ENCODE measurements around the gene MIGA1. TPM values are rescaled to one million over a fixed set of nuclear protein-coding genes. Genes with fewer than 3 reads are reported as not detected.

The MIGA1 gene
- total and polyA plus RNA-seq, 2 of the 13 experiments (the other 11 are each of a cell fraction or from before 2014, with no cell fraction given), result 3.8 to 6.6 TPM

DNA sequence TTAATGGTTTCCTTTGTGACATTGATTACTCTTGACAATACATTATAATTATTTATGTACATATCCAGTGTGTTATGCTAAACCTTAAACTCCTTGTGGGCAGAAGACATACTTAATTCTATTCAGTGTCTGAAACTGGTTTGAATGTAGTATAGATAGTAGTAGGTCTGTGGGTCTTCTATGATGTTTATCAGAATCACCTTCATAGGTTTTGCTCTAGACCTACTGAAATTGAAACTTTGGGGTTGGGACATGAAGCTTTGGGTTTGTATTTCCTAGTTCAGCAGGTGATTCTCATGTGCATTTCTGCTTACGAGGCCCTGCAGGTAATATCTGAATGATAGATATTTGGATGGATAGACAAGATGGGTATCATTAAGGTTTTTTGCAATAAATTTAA is 48.6 kb downstream of the MIGA1 start:
- DNase-seq (ENCODE audit: low spot score) (no peak), FAIRE-seq (no peak), ATAC-seq (no peak)
- Histone ChIP-seq H4K20me1 (ENCODE audit: insufficient read depth, low read length) (no peaks in the 10 kb centered on the region), H3K36me3 (replicated peaks in 1 of 2; ENCODE audit: control insufficient read depth in 1 of 2, insufficient read depth in 2 of 2, low read length in 2 of 2) (0 out of 5 replicates have a peak, but pooled peaks cover 0 to 6% of the 10 kb centered on the region in 2 experiments), H3K79me2 (ENCODE audit: insufficient read depth, low read length) (no peaks in the 10 kb centered on the region), H3K4me2 (ENCODE audit: low read depth, low read length) (no peak overlapping the region), H3K4me3 (replicated peaks in 1 of 3; ENCODE audit: insufficient read depth in 1 of 3, low read depth in 2 of 3, low read length in 3 of 3) (no peak overlapping the region), H2AFZ (ENCODE audit: low read length) (no peak overlapping the region), H3K27me3 (ENCODE audit: control insufficient read depth in 1 of 2, insufficient read depth in 2 of 2, low read length in 2 of 2) (no peaks in the 10 kb centered on the region), H3K4me1 (ENCODE audit: insufficient read depth, low read length) (no peaks in the 10 kb centered on the region), H3K9ac (ENCODE audit: insufficient read depth, low read depth, low read length) (no peak overlapping the region), H3K27ac (ENCODE audit: extremely low read length, insufficient read depth, low read length) (no peak overlapping the region), H3K9me3 (ENCODE audit: low read length) (no peaks in the 10 kb centered on the region)
- 96% methylated on average over 1 of the region's 1 CpG for WGBS (ENCODE audit: low lambda C conversion rate)
- POLR2A ChIA-PET, result no interaction called here
- TF ChIP-seq TARDBP (CRISPR knock-in tag; IDR thresholded peaks at IDR 0.05) (no peak), HCFC1 (IDR thresholded peaks at IDR 0.05; ENCODE audit: low read depth, low read length) (no peak), ATF7-NPFF (CRISPR knock-in tag; IDR thresholded peaks at IDR 0.05; ENCODE audit: low read depth) (no peak), ZMYM3 (CRISPR knock-in tag; IDR thresholded peaks at IDR 0.05) (no peak), ZNF703 (CRISPR knock-in tag; IDR thresholded peaks at IDR 0.05; ENCODE audit: borderline replicate concordance) (no peak)
- in situ Hi-C loops (cut with HindIII; ENCODE audit: extremely low pct_ligation_motif_present, low pct_unique_long_range_greater_than_20kb), result no loop called here
- BruUV-seq (replicated peaks), result no TSS peak
- CTCF ChIA-PET (ENCODE audit: low intra/inter-chr PET ratio, low total read pairs), result no interaction called here
- intact Hi-C loops (cut with micrococcal nuclease; ENCODE audit: unreplicated experiment), result loop anchor here (5.0 kb wide), 1 partner anchor 59 kb away; the partner anchor contains the start of gene NEXN

DNA sequence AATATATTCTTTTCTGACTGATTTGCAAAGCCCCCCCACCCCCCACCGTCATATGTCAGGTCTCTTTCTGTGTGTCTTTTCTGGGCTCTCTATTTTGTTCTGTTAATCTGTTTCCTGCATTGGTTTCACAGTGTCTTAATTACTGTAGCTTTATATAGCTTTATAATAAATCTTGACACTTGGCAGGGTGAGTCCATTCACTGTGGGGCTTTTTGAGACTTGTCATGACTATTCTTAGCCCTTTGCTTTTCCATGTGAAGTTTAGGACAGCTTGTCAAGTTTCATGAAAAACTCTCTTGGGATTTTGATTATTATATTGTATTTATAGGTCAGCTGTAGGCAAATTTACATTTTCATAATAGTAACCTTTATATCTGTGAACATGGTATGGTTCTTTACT is 50.4 kb downstream of the MIGA1 start:
- H2AFZ ChIP-seq (ENCODE audit: low read length), result no peak overlapping the region
- BruUV-seq (replicated peaks), result no TSS peak
- no peak overlapping the region for H3K9ac ChIP-seq (ENCODE audit: insufficient read depth, low read depth, low read length)
- CTCF ChIA-PET (ENCODE audit: low intra/inter-chr PET ratio, low total read pairs), result no interaction called here
- TF ChIP-seq, protein P1, sequence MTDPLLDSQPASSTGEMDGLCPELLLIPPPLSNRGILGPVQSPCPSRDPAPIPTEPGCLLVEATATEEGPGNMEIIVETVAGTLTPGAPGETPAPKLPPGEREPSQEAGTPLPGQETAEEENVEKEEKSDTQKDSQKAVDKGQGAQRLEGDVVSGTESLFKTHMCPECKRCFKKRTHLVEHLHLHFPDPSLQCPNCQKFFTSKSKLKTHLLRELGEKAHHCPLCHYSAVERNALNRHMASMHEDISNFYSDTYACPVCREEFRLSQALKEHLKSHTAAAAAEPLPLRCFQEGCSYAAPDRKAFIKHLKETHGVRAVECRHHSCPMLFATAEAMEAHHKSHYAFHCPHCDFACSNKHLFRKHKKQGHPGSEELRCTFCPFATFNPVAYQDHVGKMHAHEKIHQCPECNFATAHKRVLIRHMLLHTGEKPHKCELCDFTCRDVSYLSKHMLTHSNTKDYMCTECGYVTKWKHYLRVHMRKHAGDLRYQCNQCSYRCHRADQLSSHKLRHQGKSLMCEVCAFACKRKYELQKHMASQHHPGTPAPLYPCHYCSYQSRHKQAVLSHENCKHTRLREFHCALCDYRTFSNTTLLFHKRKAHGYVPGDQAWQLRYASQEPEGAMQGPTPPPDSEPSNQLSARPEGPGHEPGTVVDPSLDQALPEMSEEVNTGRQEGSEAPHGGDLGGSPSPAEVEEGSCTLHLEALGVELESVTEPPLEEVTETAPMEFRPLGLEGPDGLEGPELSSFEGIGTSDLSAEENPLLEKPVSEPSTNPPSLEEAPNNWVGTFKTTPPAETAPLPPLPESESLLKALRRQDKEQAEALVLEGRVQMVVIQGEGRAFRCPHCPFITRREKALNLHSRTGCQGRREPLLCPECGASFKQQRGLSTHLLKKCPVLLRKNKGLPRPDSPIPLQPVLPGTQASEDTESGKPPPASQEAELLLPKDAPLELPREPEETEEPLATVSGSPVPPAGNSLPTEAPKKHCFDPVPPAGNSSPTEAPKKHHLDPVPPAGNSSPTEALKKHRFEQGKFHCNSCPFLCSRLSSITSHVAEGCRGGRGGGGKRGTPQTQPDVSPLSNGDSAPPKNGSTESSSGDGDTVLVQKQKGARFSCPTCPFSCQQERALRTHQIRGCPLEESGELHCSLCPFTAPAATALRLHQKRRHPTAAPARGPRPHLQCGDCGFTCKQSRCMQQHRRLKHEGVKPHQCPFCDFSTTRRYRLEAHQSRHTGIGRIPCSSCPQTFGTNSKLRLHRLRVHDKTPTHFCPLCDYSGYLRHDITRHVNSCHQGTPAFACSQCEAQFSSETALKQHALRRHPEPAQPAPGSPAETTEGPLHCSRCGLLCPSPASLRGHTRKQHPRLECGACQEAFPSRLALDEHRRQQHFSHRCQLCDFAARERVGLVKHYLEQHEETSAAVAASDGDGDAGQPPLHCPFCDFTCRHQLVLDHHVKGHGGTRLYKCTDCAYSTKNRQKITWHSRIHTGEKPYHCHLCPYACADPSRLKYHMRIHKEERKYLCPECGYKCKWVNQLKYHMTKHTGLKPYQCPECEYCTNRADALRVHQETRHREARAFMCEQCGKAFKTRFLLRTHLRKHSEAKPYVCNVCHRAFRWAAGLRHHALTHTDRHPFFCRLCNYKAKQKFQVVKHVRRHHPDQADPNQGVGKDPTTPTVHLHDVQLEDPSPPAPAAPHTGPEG (CRISPR knock-in tag; IDR thresholded peaks at IDR 0.05), result no peak
- POLR2A ChIA-PET, result no interaction called here
- no peaks in the 10 kb centered on the region for H3K27me3 ChIP-seq (ENCODE audit: control insufficient read depth in 1 of 2, insufficient read depth in 2 of 2, low read length in 2 of 2)
- H3K79me2 ChIP-seq (ENCODE audit: insufficient read depth, low read length), result no peaks in the 10 kb centered on the region
- H3K36me3 ChIP-seq (replicated peaks in 1 of 2; ENCODE audit: control insufficient read depth in 1 of 2, insufficient read depth in 2 of 2, low read length in 2 of 2), result peaks cover 2 to 6% of the 10 kb centered on the region in 2 experiments; a peak in 1 of 5 replicates
- intact Hi-C loops (cut with micrococcal nuclease; ENCODE audit: unreplicated experiment), result loop anchor here (5.0 kb wide), 1 partner anchor 57 kb away; the partner anchor contains the start of gene NEXN
- H3K4me3 ChIP-seq (replicated peaks in 1 of 3; ENCODE audit: insufficient read depth in 1 of 3, low read depth in 2 of 3, low read length in 3 of 3), result no peak overlapping the region
- DNase-seq (ENCODE audit: low spot score) (no peak), ATAC-seq (no peak), FAIRE-seq (no peak)
- H3K4me1 ChIP-seq (ENCODE audit: insufficient read depth, low read length), result no peaks in the 10 kb centered on the region
- no peaks in the 10 kb centered on the region for H3K9me3 ChIP-seq (ENCODE audit: low read length)
- in situ Hi-C loops (cut with HindIII; ENCODE audit: extremely low pct_ligation_motif_present, low pct_unique_long_range_greater_than_20kb), result no loop called here
- no peak overlapping the region for H3K27ac ChIP-seq (ENCODE audit: extremely low read length, insufficient read depth, low read length)
- H4K20me1 ChIP-seq (ENCODE audit: insufficient read depth, low read length), result no peaks in the 10 kb centered on the region
- 97% methylated on average over 1 of the region's 1 CpG for WGBS (ENCODE audit: low lambda C conversion rate)
- H3K4me2 ChIP-seq (ENCODE audit: low read depth, low read length), result no peak overlapping the region

Measured in HepG2 (cell line).